Ovary (tissue), 9 donors: ENCODE results near the gene TRAPPC10. TPM values are rescaled to one million over a fixed set of nuclear protein-coding genes. Genes with fewer than 3 reads are reported as not detected.

Experiments used
- DNase-seq, 5 donors: peaks; one replicate each; pipeline ENCODE4 v3.0.0-alpha.2; 2019 to 2020
- H3K27ac ChIP-seq, 2 donors: fragments of 200-600 bp; one replicate each; pipeline versions ENCODE4 v1.5.1 to v1.8.0; 2019 to 2022
- H3K27me3 ChIP-seq: fragments of 200-600 bp; one replicate; pipeline ENCODE4 v1.8.0; 2022
- H3K36me3 ChIP-seq: fragments of 200-600 bp; sonication (generic); one replicate; pipeline ENCODE4 v1.5.1; 2019
- H3K4me1 ChIP-seq: one replicate; pipeline ENCODE4 v1.8.1; 2013; ENCODE audit warnings: mild to moderate bottlenecking, moderate library complexity; ENCODE audit not compliant: insufficient read depth
- H3K4me3 ChIP-seq: fragments of 200-600 bp; sonication (generic); one replicate; pipeline ENCODE4 v1.5.1; 2017
- H3K9me3 ChIP-seq, 2 donors: fragments of 200-600 bp in 1 of 2; sonication (generic) in 1 of 2; one replicate each; pipeline versions ENCODE4 v1.5.1 to v1.8.1; 2013 to 2019; ENCODE audit warnings: mild to moderate bottlenecking in 1 of 2, moderate library complexity in 1 of 2
- EP300 ChIP-seq: sonication (generic); formaldehyde crosslinking; IDR thresholded peaks from one replicate; pipeline ENCODE4 v1.6.1; 2017; ENCODE audit warnings: antibody characterized with exemption
- POLR2A ChIP-seq: fragments of 450-650 bp; IDR thresholded peaks from one replicate; pipeline ENCODE4 v1.6.1; 2017; ENCODE audit warnings: antibody characterized with exemption, mild to moderate bottlenecking, moderate library complexity
- WGBS, 3 donors: extraction: QIAGEN DNeasy Blood & Tissue Kit in 1 of 3; methylation state at CpG; one replicate each; pipeline versions ENCODE4 v1.1.5 to v1.1.7; 2013 to 2017; 5-methylcytosine and 5-hydroxymethylcytosine counted together
- intact Hi-C, 4 donors: fragments of 100-400 bp; cut with DNase I; formaldehyde crosslinking; loops; one replicate each; pipeline versions ENCODE4 v1.11.0 to v1.15.1; 2022 to 2023
- polyA plus RNA-seq, 2 donors: library from polyadenylated mRNA; stranded (reverse); fragments of 200-250 nt in 1 of 2; fragments of 350-450 nt in 1 of 2; fragmentation: Illumina TruSeq in 1 of 2; extraction: RNeasy Lipid Tissue Mini Kit (QIAGEN cat#74804) in 1 of 2; gene quantifications; one replicate each; pipeline ENCODE4 v1.2.3, GENCODE V29; 2013 to 2014
- total RNA-seq, 7 donors: library from RNA; depleted of rRNA in 2 of 7; stranded (reverse); fragments of >200 nt in 2 of 7; fragmentation: NEBNext Ultra II Directional in 3 of 7; extraction: Animal tissue kit (Norgen Biotek cat#: 25700) in 3 of 7; gene quantifications; one replicate each; pipeline versions ENCODE4 v1.1.0 to v1.2.4, GENCODE V29; 2016 to 2023
- TF ChIP-seq, protein P1 (sequence below), 3 donors: fragments of 450-650 bp in 2 of 3; fragments of 200-600 bp in 1 of 3; IDR thresholded peaks; one replicate each; pipeline versions ENCODE4 v1.5.1 to v1.8.0; 2016 to 2022; ENCODE audit warnings: antibody characterized with exemption in 3 of 3, mild to moderate bottlenecking in 1 of 3
- donor health status: DM: no; HTN: no; CAD: no; lungs with moderate emphysema.
- donor health status: DM: no; HTN: no; CAD: no.
- donor health status: Bipolar disorder and iron deficiency.
- donor health status: DM: yes; HTN: yes; CAD: no.
- donor health status: DM: no; HTN: no; CAD: no.
- donor health status: DM: yes; HTN: yes; CAD: no.

TRAPPC10 gene
- total and polyA plus RNA-seq, 9 donors, result 7.9 to 30.1 (median 21.3) TPM

DNA sequence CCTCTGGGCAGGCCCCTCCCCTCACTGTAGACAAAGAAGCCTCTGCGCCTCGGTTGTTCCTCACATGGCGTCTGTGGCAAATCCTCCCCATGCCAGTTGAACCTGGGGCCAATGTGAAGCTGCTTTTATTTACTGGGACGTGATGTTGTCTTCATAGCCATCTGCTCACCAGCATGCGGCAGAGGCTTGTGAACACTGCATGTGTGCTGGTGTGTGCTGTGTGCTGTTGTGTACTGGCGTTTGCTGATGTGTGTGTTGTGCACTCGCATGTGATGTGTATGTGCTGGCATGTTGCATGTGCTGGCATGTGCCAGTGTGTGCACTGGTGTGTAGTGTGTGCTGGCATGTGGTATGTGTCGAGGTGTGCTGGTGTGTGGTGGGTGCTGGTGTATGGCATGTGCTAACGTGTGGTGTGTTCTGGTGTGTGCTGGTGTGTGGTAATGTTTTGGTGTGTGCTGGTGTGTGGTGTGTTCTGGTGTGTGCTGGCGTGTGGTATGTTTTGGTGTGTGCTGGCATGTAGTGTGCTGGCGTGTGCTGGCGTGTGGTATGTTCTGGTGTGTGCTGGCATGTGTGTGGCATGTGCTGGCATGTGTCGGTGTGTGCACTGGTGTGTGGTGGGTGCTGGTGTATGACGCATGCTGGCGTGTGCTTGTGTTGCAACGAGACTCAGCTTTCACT lies 37.2 kb upstream of the TRAPPC10 start:
- no peaks in the 10 kb centered on the region for H3K9me3 ChIP-seq
- intact Hi-C loops, result loop anchor here in 1 of 4 donors (5.0 kb wide), 2 partner anchors 163 to 183 kb away; no protein-coding TSS in a partner anchor
- DNase-seq, result no peak
- H3K27ac ChIP-seq, result no peak overlapping the region
- no peaks in the 10 kb centered on the region for H3K27me3 ChIP-seq
- peaks cover 9% of the 10 kb centered on the region for H3K4me1 ChIP-seq
- H3K4me3 ChIP-seq, result no peak overlapping the region
- TF ChIP-seq, protein P1, sequence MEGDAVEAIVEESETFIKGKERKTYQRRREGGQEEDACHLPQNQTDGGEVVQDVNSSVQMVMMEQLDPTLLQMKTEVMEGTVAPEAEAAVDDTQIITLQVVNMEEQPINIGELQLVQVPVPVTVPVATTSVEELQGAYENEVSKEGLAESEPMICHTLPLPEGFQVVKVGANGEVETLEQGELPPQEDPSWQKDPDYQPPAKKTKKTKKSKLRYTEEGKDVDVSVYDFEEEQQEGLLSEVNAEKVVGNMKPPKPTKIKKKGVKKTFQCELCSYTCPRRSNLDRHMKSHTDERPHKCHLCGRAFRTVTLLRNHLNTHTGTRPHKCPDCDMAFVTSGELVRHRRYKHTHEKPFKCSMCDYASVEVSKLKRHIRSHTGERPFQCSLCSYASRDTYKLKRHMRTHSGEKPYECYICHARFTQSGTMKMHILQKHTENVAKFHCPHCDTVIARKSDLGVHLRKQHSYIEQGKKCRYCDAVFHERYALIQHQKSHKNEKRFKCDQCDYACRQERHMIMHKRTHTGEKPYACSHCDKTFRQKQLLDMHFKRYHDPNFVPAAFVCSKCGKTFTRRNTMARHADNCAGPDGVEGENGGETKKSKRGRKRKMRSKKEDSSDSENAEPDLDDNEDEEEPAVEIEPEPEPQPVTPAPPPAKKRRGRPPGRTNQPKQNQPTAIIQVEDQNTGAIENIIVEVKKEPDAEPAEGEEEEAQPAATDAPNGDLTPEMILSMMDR (IDR thresholded peaks at IDR 0.05), result no peak
- TF ChIP-seq POLR2A, result no peak
- TF ChIP-seq EP300, result no peak
- 77 to 78% (median 77%) methylated on average over 14 to 16 of the region's 16 CpGs for WGBS, 3 donors
- H3K36me3 ChIP-seq, result no peaks in the 10 kb centered on the region

DNA sequence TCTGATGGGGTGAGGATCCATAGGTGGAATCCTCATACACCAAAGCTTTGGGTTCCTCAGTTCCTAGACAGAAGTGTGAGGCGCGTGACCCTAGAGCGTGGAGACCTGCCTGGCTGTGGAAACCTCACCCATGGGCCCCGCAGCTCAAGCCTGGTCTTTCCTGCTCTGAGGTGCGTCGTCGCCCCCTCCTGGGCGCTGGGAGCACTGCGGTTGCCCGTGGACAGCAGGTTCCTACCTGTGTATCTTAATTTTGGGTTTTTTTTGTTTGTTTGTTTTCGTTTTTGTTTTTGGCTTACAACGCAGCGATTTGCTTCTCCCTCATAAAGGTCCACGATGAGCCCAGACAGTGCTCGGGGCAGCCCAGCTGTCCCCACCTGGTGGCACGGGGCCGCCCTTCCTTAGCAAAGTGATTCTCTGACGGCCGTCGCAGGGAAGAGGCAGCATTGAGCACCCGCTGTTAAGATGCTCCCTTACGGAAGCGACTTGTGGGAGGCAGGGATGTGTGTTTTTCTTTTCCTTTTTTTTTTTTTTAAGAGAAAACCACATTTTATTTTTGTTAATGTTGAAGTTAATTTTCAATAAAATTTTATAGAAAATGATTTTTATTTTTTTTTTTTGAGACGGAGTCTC lies 36.5 kb upstream of the TRAPPC10 start:
- Histone ChIP-seq H3K9me3 (no peaks in the 10 kb centered on the region), H3K27me3 (no peaks in the 10 kb centered on the region), H3K27ac (no peak overlapping the region), H3K4me3 (no peak overlapping the region), H3K36me3 (no peaks in the 10 kb centered on the region), H3K4me1 (peaks cover 9% of the 10 kb centered on the region)
- DNase-seq, result peak; percentile 76 to 91 (median 86)
- TF ChIP-seq POLR2A (no peak), EP300 (no peak)
- TF ChIP-seq, protein P1 (IDR thresholded peaks at IDR 0.05), result peak; percentile 72 to 85 (median 84)
- WGBS, 3 donors, result 14 to 17% (median 16%) methylated on average over 24 of the region's 24 CpGs
- intact Hi-C loops, result loop anchor here in 1 of 4 donors (5.0 kb wide), 2 partner anchors 163 to 183 kb away; no protein-coding TSS in a partner anchor

GRCh38 chr21:43976661-43977060 lies 35.4 kb upstream of the TRAPPC10 start:
- intact Hi-C loops, result loop anchor here in 1 of 4 donors (5.0 kb wide), 2 partner anchors 164 to 184 kb away; no protein-coding TSS in a partner anchor
- DNase-seq, result no peak
- H3K27me3 ChIP-seq, result no peaks in the 10 kb centered on the region
- H3K27ac ChIP-seq, result no peak overlapping the region
- H3K4me1 ChIP-seq, result peaks cover 9% of the 10 kb centered on the region
- no peak for TF ChIP-seq EP300
- TF ChIP-seq POLR2A, result no peak
- TF ChIP-seq, protein P1 (IDR thresholded peaks at IDR 0.05), result no peak
- no peaks in the 10 kb centered on the region for H3K9me3 ChIP-seq
- no peak overlapping the region for H3K4me3 ChIP-seq
- H3K36me3 ChIP-seq, result no peaks in the 10 kb centered on the region
- WGBS, 3 donors, result 86 to 87% (median 87%) methylated on average over 9 of the region's 9 CpGs

GRCh38 chr21:43978060-43978459 lies 34.0 kb upstream of the TRAPPC10 start:
- no peak overlapping the region for H3K27ac ChIP-seq
- no peaks in the 10 kb centered on the region for H3K27me3 ChIP-seq
- no peak for DNase-seq
- TF ChIP-seq, protein P1 (IDR thresholded peaks at IDR 0.05), result no peak
- TF ChIP-seq EP300 (no peak), POLR2A (no peak)
- H3K36me3 ChIP-seq, result no peaks in the 10 kb centered on the region
- intact Hi-C loops, result loop anchor here in 1 of 4 donors (5.0 kb wide), 2 partner anchors 166 to 186 kb away; no protein-coding TSS in a partner anchor
- peaks cover 5% of the 10 kb centered on the region for H3K4me1 ChIP-seq
- H3K4me3 ChIP-seq, result no peak overlapping the region
- WGBS, 3 donors, result 93 to 95% (median 94%) methylated on average over 10 of the region's 10 CpGs
- no peaks in the 10 kb centered on the region for H3K9me3 ChIP-seq
